ENCODE results near the gene SLC7A8.

DNA sequence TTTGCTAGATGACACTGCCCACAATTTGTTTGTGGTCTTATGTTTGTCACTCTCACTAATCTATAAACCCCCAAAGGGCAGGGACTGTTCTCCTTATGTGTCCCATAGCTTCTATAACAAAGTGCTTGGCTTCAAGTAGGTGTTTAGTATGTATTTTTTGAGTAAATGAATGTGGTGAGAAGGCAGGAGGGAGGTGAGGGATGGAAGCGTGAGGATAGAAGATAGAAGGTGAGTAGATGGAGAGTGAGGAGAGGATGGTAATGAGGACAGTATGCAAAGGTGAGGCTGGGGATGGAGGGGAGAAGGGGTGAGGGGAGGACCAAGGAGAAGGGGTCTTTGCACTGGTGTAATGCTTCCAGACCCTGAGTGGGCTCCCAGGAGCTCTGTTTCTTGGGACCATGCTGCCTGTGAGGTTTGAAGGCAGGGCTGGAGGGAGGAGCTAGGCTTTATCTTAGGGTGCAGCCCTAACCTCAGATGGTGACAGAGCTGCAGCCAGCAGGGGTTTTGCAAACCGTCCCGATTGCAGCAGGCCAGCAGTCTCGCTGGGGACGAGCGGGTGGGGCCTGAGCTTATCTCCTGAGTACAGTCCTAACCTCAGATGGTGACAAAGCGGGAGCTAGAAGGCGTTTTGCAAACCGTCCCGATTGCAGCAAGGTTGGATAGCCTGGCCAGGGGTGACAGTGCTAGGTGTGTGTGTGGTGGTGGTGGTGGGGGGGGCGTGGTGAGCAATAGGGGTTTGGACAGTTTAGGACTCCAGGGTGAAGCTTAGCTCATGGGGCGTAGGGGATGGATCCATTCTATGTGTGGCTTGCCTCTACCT lies 70.9 kb downstream of the SLC7A8 start:
- TF ChIP-seq, protein P1, sequence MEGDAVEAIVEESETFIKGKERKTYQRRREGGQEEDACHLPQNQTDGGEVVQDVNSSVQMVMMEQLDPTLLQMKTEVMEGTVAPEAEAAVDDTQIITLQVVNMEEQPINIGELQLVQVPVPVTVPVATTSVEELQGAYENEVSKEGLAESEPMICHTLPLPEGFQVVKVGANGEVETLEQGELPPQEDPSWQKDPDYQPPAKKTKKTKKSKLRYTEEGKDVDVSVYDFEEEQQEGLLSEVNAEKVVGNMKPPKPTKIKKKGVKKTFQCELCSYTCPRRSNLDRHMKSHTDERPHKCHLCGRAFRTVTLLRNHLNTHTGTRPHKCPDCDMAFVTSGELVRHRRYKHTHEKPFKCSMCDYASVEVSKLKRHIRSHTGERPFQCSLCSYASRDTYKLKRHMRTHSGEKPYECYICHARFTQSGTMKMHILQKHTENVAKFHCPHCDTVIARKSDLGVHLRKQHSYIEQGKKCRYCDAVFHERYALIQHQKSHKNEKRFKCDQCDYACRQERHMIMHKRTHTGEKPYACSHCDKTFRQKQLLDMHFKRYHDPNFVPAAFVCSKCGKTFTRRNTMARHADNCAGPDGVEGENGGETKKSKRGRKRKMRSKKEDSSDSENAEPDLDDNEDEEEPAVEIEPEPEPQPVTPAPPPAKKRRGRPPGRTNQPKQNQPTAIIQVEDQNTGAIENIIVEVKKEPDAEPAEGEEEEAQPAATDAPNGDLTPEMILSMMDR (IDR thresholded peaks at IDR 0.05; ENCODE audit: borderline replicate concordance, extremely low read depth, low read length, poor library complexity, severe bottlenecking): no peak
- no peak for TF ChIP-seq EZH2 (IDR thresholded peaks at IDR 0.05; ENCODE audit: borderline replicate concordance, low read depth, low read length, severe bottlenecking)

Measured in DND-41 (cell line).